Calu3 (cell line): ENCODE results near the gene TCFL5. TPM values are rescaled to one million over a fixed set of nuclear protein-coding genes. Genes with fewer than 3 reads are reported as not detected.

Experiments used
- BruUV-seq: library from RNA; stranded (reverse); fragments of 400-500 nt; replicated peaks from 2 replicates; lab custom pipeline; 2021; lab: Mats Ljungman, UMichigan
- CTCF ChIA-PET: fragments of 300-600 bp; sonication (Branson Sonifier 250); formaldehyde crosslinking; loops from one replicate; lab custom pipeline; 2022; ENCODE audit warnings: antibody characterized with exemption; lab: Charles Lee
- DNase-seq: peaks from one replicate; pipeline ENCODE4 v3.0.0; 2022
- H3K27ac Mint-ChIP-seq: one replicate; pipeline ENCODE4 v1.8.0; 2022; ENCODE audit warnings: mixed read lengths; ENCODE audit not compliant: unreplicated experiment
- H3K27me3 Mint-ChIP-seq: one replicate; pipeline ENCODE4 v1.8.0; 2022; ENCODE audit warnings: mixed read lengths; ENCODE audit not compliant: unreplicated experiment
- H3K36me3 Mint-ChIP-seq: one replicate; pipeline ENCODE4 v1.8.0; 2022; ENCODE audit warnings: mild to moderate bottlenecking, moderate library complexity, mixed read lengths; ENCODE audit not compliant: insufficient read depth, unreplicated experiment
- H3K4me1 Mint-ChIP-seq: one replicate; pipeline ENCODE4 v1.8.0; 2022; ENCODE audit warnings: mild to moderate bottlenecking, low read depth, mixed read lengths; ENCODE audit not compliant: unreplicated experiment
- H3K4me3 Mint-ChIP-seq: one replicate; pipeline ENCODE4 v1.8.0; 2022; ENCODE audit warnings: mild to moderate bottlenecking, low read depth, moderate library complexity, mixed read lengths; ENCODE audit not compliant: unreplicated experiment
- H3K9me3 Mint-ChIP-seq: one replicate; pipeline ENCODE4 v1.8.0; 2022; ENCODE audit warnings: low read depth, mixed read lengths; ENCODE audit not compliant: unreplicated experiment
- CTCF ChIP-seq: fragments of 200-600 bp; IDR thresholded peaks from one replicate; pipeline ENCODE4 v1.8.0; 2022; ENCODE audit warnings: antibody characterized with exemption; ENCODE audit not compliant: unreplicated experiment
- intact Hi-C: fragments of 100-400 bp; cut with micrococcal nuclease; formaldehyde crosslinking; loops from one replicate; pipeline ENCODE4 v1.10.0; 2022; ENCODE audit not compliant: unreplicated experiment
- total RNA-seq: library from RNA; stranded (reverse); gene quantifications from 2 replicates; pipeline ENCODE4 v1.2.3, GENCODE V29; 2022

TCFL5 gene
- total RNA-seq, 1 experiment from 2014 or later: 22.3 TPM

GRCh38 chr20:62908971-62909791, 47.6 kb upstream of the TCFL5 start:
- Mint-ChIP-seq H3K9me3 (no peaks in the 10 kb centered on the region), H3K27me3 (no peaks in the 10 kb centered on the region), H3K36me3 (peaks cover 83% of the 10 kb centered on the region), H3K4me1 (no peaks in the 10 kb centered on the region), H3K27ac (no peak overlapping the region), H3K4me3 (no peak overlapping the region)
- BruUV-seq: no TSS peak
- intact Hi-C loops: no loop called here
- no peak for TF ChIP-seq CTCF
- no peak for DNase-seq
- CTCF ChIA-PET: no interaction called here

GRCh38 chr20:62907384-62908317, 46.0 kb upstream of the TCFL5 start:
- TF ChIP-seq CTCF: peak; percentile 83
- no TSS peak for BruUV-seq
- no peaks in the 10 kb centered on the region for H3K4me1 Mint-ChIP-seq
- H3K4me3 Mint-ChIP-seq: no peak overlapping the region
- CTCF ChIA-PET: interaction anchor here (0.6 to 1.2 kb wide), 6 partner anchors 9 to 164 kb away, joined by 3 to 5 read pairs (median 4); partner anchors contain the start of gene GID8
- H3K36me3 Mint-ChIP-seq: peaks cover 90% of the 10 kb centered on the region
- intact Hi-C loops: no loop called here
- no peak overlapping the region for H3K27ac Mint-ChIP-seq
- DNase-seq: no peak
- H3K27me3 Mint-ChIP-seq: no peaks in the 10 kb centered on the region
- H3K9me3 Mint-ChIP-seq: no peaks in the 10 kb centered on the region

- BruUV-seq: no TSS peak
- Mint-ChIP-seq H3K27ac (no peak overlapping the region), H3K9me3 (no peaks in the 10 kb centered on the region), H3K27me3 (no peaks in the 10 kb centered on the region), H3K4me1 (no peaks in the 10 kb centered on the region), H3K4me3 (no peak overlapping the region), H3K36me3 (peaks cover 95% of the 10 kb centered on the region)
- CTCF ChIA-PET: interaction anchor here (0.6 to 1.2 kb wide), 6 partner anchors 10 to 165 kb away, joined by 3 to 5 read pairs (median 4); partner anchors contain the start of gene GID8
- TF ChIP-seq CTCF: no peak
- no peak for DNase-seq
- intact Hi-C loops: no loop called here
Observed at GRCh38 chr20:62906647-62907375, 45.2 kb upstream of the TCFL5 start.

- CTCF ChIA-PET: no interaction called here
- Mint-ChIP-seq H3K36me3 (peaks cover 95% of the 10 kb centered on the region), H3K27me3 (no peaks in the 10 kb centered on the region), H3K4me3 (no peak overlapping the region), H3K4me1 (peaks cover 4% of the 10 kb centered on the region), H3K27ac (no peak overlapping the region), H3K9me3 (no peaks in the 10 kb centered on the region)
- BruUV-seq: no TSS peak
- intact Hi-C loops: no loop called here
- no peak for DNase-seq
- no peak for TF ChIP-seq CTCF
Observed at GRCh38 chr20:62906209-62906608, 44.6 kb upstream of the TCFL5 start.
